Astrocyte (in vitro differentiated cells and primary cell): Measurements from ENCODE around the gene ARHGAP20. TPM values are rescaled to one million over a fixed set of nuclear protein-coding genes. Genes with fewer than 3 reads are reported as not detected.
A peak's percentile ranks its signal among the peaks of the same experiment; 100 is the strongest.
"Not testable (repeated sequence)": the region's sequence is repeated elsewhere in the genome, so short reads cannot be mapped to it uniquely, and the experiment has no call there.

Source experiments
- DNase-seq: peaks from one replicate; pipeline ENCODE4 v3.0.0-alpha.2; 2010; ENCODE audit warnings: low read depth
- FAIRE-seq: peaks from 2 replicates; lab custom pipeline; 2011; peaks lifted over from hg19 to GRCh38; lab: Jason Lieb, UNC
- H2AFZ ChIP-seq: 2 replicates; pipeline ENCODE4 v1.6.0; 2012; ENCODE audit warnings: low read depth, low read length, inconsistent platforms
- H3K27ac ChIP-seq: 2 replicates; pipeline ENCODE4 v1.5.1; 2011; ENCODE audit warnings: low read depth, low read length, inconsistent platforms
- H3K27me3 ChIP-seq: 2 replicates; pipeline ENCODE4 v1.6.0; 2011; ENCODE audit warnings: low read length, inconsistent platforms; ENCODE audit not compliant: insufficient read depth
- H3K36me3 ChIP-seq: 2 replicates; pipeline ENCODE4 v1.5.1; 2011; ENCODE audit warnings: low read length, inconsistent platforms; ENCODE audit not compliant: insufficient read depth
- H3K4me1 ChIP-seq: 2 replicates; pipeline ENCODE4 v1.5.1; 2011; ENCODE audit warnings: low read length, inconsistent platforms; ENCODE audit not compliant: insufficient read depth
- H3K4me2 ChIP-seq: 2 replicates; pipeline ENCODE4 v1.6.0; 2012; ENCODE audit warnings: low read length, inconsistent platforms
- H3K4me3 ChIP-seq: 2 replicates; pipeline ENCODE4 v1.5.1; 2011; ENCODE audit warnings: low read depth, mild to moderate bottlenecking, low read length, inconsistent platforms; ENCODE audit not compliant: insufficient read depth
- H3K79me2 ChIP-seq: 2 replicates; pipeline ENCODE4 v1.6.0; 2012; ENCODE audit warnings: mild to moderate bottlenecking, low read length, inconsistent platforms; ENCODE audit not compliant: insufficient read depth
- H3K9ac ChIP-seq: 2 replicates; pipeline ENCODE4 v1.6.0; 2012; ENCODE audit warnings: mild to moderate bottlenecking, low read length, inconsistent platforms
- H3K9me3 ChIP-seq: 2 replicates; pipeline ENCODE4 v1.5.1; 2012; ENCODE audit warnings: low read depth, mild to moderate bottlenecking, low read length, inconsistent platforms; ENCODE audit not compliant: insufficient read depth
- H4K20me1 ChIP-seq: 2 replicates; pipeline ENCODE4 v1.6.0; 2012; ENCODE audit warnings: low read length, inconsistent platforms; ENCODE audit not compliant: insufficient read depth
- H3K27ac Mint-ChIP-seq: one replicate; pipeline ENCODE4 v1.8.0; 2021; ENCODE audit warnings: mild to moderate bottlenecking, mixed read lengths; ENCODE audit not compliant: unreplicated experiment
- H3K27me3 Mint-ChIP-seq: one replicate; pipeline ENCODE4 v1.8.0; 2021; ENCODE audit warnings: low read depth, mixed read lengths; ENCODE audit not compliant: unreplicated experiment
- H3K36me3 Mint-ChIP-seq: one replicate; pipeline ENCODE4 v1.8.0; 2021; ENCODE audit warnings: low read depth, mixed read lengths; ENCODE audit not compliant: unreplicated experiment
- H3K4me1 Mint-ChIP-seq: one replicate; pipeline ENCODE4 v1.8.0; 2021; ENCODE audit warnings: low read depth, mixed read lengths; ENCODE audit not compliant: unreplicated experiment
- H3K4me3 Mint-ChIP-seq: one replicate; pipeline ENCODE4 v1.8.0; 2021; ENCODE audit warnings: mild to moderate bottlenecking, moderate library complexity, mixed read lengths; ENCODE audit not compliant: unreplicated experiment
- H3K9me3 Mint-ChIP-seq: one replicate; pipeline ENCODE4 v1.8.0; 2021; ENCODE audit warnings: mild to moderate bottlenecking, mixed read lengths; ENCODE audit not compliant: unreplicated experiment
- EZH2 ChIP-seq: IDR thresholded peaks from 2 replicates; pipeline ENCODE4 v1.6.1; 2012; ENCODE audit warnings: mild to moderate bottlenecking, low read length, inconsistent platforms; ENCODE audit not compliant: insufficient read depth
- total RNA-seq: library from RNA; stranded (reverse); gene quantifications from 2 replicates; pipeline ENCODE4 v1.2.1, GENCODE V29; 2021
- TF ChIP-seq, protein P1 (sequence below): IDR thresholded peaks from 2 replicates; pipeline ENCODE4 v1.5.1; 2011; ENCODE audit warnings: low read depth, mild to moderate bottlenecking, inconsistent platforms, low read length, moderate library complexity; ENCODE audit not compliant: insufficient read depth

ARHGAP20 gene
- total RNA-seq, 1 donor from 2014 or later: 0.11 TPM

DNA sequence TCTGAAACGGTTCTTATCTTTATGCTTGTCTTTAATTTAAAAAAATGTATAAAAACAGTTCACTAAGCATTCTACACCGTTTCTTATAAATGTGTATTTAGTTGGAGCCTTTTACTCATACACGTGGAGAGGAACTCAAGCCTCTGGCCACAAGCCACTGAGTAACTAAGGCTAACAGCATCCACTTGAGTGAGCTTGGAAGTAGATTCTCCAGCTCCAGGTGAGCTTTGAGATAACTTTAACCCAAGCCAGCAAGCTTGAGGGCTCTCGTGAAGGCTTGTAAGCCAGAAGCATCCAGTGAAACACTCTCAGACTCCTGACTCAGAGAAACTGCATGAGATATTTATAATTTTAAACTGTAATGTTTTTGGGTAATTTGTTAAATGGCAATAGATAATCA, 82.6 kb downstream of the ARHGAP20 start:
- H3K27ac Mint-ChIP-seq: no peak overlapping the region
- no peak for DNase-seq
- Histone ChIP-seq H3K4me2 (no peak overlapping the region), H3K27me3 (no peaks in the 10 kb centered on the region), H3K9me3 (no peaks in the 10 kb centered on the region), H3K9ac (no peak overlapping the region), H3K79me2 (no peaks in the 10 kb centered on the region), H3K4me3 (no peak overlapping the region), H2AFZ (no peak overlapping the region), H3K4me1 (no peaks in the 10 kb centered on the region), H3K36me3 (no peaks in the 10 kb centered on the region), H3K27ac (no peak overlapping the region), H4K20me1 (no peaks in the 10 kb centered on the region)
- no peaks in the 10 kb centered on the region for H3K4me1 Mint-ChIP-seq
- H3K36me3 Mint-ChIP-seq: no peaks in the 10 kb centered on the region
- H3K4me3 Mint-ChIP-seq: no peak overlapping the region
- H3K27me3 Mint-ChIP-seq: no peaks in the 10 kb centered on the region
- TF ChIP-seq, protein P1, sequence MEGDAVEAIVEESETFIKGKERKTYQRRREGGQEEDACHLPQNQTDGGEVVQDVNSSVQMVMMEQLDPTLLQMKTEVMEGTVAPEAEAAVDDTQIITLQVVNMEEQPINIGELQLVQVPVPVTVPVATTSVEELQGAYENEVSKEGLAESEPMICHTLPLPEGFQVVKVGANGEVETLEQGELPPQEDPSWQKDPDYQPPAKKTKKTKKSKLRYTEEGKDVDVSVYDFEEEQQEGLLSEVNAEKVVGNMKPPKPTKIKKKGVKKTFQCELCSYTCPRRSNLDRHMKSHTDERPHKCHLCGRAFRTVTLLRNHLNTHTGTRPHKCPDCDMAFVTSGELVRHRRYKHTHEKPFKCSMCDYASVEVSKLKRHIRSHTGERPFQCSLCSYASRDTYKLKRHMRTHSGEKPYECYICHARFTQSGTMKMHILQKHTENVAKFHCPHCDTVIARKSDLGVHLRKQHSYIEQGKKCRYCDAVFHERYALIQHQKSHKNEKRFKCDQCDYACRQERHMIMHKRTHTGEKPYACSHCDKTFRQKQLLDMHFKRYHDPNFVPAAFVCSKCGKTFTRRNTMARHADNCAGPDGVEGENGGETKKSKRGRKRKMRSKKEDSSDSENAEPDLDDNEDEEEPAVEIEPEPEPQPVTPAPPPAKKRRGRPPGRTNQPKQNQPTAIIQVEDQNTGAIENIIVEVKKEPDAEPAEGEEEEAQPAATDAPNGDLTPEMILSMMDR: no peak
- TF ChIP-seq EZH2: no peak
- H3K9me3 Mint-ChIP-seq: no peaks in the 10 kb centered on the region
- FAIRE-seq: no peak

DNA sequence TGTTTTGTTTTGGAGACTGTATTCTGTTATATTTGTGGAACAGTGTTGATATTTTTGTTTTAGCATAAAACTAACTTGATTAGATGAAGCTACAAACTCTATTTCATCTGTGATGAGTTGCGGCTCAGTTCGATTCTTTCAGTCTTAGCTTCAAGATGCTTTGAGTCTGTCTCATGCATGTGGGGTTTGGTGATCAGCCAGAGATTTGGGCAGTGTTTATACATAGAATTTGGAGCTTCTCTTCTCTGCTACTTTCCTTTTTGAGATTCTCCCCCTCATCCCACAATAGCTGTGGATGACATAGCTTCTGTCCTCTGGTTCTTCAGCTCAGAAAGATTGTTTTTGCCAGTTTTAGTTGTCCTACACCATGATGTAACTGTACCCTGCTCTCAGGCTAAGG, 90.4 kb downstream of the ARHGAP20 start:
- Mint-ChIP-seq H3K27ac (no peak overlapping the region), H3K4me3 (no peak overlapping the region), H3K36me3 (no peaks in the 10 kb centered on the region), H3K9me3 (no peaks in the 10 kb centered on the region), H3K27me3 (no peaks in the 10 kb centered on the region), H3K4me1 (no peaks in the 10 kb centered on the region)
- no peak overlapping the region for H3K9ac ChIP-seq
- no peaks in the 10 kb centered on the region for H3K27me3 ChIP-seq
- H3K79me2 ChIP-seq: no peaks in the 10 kb centered on the region
- H4K20me1 ChIP-seq: no peaks in the 10 kb centered on the region
- H2AFZ ChIP-seq: no peak overlapping the region
- TF ChIP-seq, protein P1: no peak
- no peak for TF ChIP-seq EZH2
- FAIRE-seq (no peak), DNase-seq (peak; percentile 19)
- H3K36me3 ChIP-seq: no peaks in the 10 kb centered on the region
- H3K4me1 ChIP-seq: no peaks in the 10 kb centered on the region
- no peaks in the 10 kb centered on the region for H3K9me3 ChIP-seq
- H3K4me2 ChIP-seq: no peak overlapping the region
- no peak overlapping the region for H3K27ac ChIP-seq
- no peak overlapping the region for H3K4me3 ChIP-seq

DNA sequence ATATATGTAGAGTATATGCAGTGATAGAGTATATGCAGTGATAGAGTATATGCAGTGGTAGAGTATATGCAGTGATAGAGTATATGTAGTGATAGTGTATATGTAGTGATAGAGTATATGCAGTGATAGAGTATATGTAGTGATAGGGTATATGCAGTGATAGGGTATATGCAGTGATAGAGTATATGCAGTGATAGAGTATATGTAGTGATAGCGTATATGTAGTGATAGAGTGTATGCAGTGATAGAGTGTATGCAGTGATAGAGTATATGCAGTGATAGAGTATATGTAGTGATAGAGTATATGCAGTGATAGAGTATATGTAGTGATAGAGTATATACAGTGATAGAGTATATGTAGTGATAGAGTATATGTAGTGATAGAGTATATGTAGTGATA, 92.9 kb downstream of the ARHGAP20 start:
- H3K4me3 Mint-ChIP-seq, H4K20me1 ChIP-seq, H3K9me3 Mint-ChIP-seq, H2AFZ ChIP-seq, H3K4me2 ChIP-seq, FAIRE-seq, H3K36me3 ChIP-seq, H3K36me3 Mint-ChIP-seq, H3K27ac ChIP-seq, H3K27me3 Mint-ChIP-seq, H3K27ac Mint-ChIP-seq, H3K4me1 ChIP-seq, H3K4me1 Mint-ChIP-seq, H3K79me2 ChIP-seq, H3K27me3 ChIP-seq, DNase-seq, H3K9me3 ChIP-seq, H3K9ac ChIP-seq, H3K4me3 ChIP-seq: not testable (repeated sequence)
